ENCODE measurements around the gene TCHP.

DNA sequence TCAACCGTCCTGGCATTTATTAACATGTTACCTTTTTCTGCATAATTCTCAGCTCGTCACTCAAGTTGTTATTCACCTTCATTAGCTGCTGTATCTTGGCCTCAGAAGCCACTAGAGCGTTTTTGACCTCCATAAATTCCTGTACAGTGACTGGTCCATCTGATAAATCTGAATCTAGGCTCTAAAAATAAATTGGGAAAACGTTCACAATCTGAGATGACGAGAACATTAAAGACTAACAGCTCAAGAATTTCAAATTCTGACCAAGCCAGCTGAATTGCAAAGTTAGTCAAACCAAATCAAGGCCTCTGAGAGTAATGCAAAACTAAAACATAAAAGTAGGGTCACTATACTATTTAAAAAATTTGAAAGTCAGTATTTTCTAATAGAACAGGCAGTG, 51.1 kb downstream of the TCHP start:
- no peak for TF ChIP-seq POLR2AphosphoS5 (IDR thresholded peaks at IDR 0.05)
- TF ChIP-seq POLR2A (IDR thresholded peaks at IDR 0.05), result no peak
- TF ChIP-seq, protein P1, sequence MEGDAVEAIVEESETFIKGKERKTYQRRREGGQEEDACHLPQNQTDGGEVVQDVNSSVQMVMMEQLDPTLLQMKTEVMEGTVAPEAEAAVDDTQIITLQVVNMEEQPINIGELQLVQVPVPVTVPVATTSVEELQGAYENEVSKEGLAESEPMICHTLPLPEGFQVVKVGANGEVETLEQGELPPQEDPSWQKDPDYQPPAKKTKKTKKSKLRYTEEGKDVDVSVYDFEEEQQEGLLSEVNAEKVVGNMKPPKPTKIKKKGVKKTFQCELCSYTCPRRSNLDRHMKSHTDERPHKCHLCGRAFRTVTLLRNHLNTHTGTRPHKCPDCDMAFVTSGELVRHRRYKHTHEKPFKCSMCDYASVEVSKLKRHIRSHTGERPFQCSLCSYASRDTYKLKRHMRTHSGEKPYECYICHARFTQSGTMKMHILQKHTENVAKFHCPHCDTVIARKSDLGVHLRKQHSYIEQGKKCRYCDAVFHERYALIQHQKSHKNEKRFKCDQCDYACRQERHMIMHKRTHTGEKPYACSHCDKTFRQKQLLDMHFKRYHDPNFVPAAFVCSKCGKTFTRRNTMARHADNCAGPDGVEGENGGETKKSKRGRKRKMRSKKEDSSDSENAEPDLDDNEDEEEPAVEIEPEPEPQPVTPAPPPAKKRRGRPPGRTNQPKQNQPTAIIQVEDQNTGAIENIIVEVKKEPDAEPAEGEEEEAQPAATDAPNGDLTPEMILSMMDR (IDR thresholded peaks at IDR 0.05), result no peak
